GM18873 (cell line): ENCODE measurements around the gene LCA5L.
"Not testable (repeated sequence)": the region's sequence is repeated elsewhere in the genome, so short reads cannot be mapped to it uniquely, and the experiment has no call there.

Experiments
- ATAC-seq: cut with Tn5 transposase; IDR thresholded peaks from one replicate; pipeline ENCODE4 v1.9.1; 2021; ENCODE audit warnings: mild to moderate bottlenecking, moderate library complexity, moderate number of reproducible peaks; ENCODE audit not compliant: unreplicated experiment, low FRiP score

Gene LCA5L

DNA sequence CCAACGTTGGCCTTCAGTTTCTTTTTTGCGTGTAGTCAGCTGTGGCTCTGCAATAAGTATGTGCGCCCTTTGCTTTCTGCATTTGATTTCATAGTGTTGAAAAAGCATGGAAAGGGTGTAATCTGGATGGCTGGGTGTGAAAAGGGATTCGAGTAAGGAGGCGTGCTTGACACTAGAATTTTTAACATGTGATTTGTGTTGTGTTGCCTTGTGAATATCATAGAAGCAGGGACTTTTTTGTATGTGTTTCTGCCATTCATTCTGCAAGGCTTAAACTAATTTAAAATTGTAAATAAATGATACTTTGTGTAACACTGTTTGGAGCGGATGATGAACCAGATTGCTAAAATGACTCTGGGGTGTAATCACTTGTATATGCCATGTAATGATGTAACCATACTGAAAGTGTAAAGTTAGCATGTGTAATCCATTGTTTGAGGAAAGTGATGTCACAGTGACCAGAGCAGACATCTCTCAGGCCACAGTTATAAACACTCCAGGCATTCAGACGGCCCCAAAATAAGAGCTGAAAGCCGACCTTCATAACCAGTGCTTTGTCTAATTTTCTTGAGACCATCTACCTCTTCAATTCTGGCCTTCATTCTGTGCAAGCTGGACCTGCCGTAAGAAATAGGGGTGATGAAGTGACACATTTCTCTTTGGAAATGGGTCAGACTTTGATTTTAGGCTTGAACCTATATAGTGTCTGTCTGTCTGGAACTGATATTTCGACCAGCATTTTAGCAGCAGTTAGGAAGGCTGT, 6.8 kb upstream of the LCA5L start:
- no peak for ATAC-seq

DNA sequence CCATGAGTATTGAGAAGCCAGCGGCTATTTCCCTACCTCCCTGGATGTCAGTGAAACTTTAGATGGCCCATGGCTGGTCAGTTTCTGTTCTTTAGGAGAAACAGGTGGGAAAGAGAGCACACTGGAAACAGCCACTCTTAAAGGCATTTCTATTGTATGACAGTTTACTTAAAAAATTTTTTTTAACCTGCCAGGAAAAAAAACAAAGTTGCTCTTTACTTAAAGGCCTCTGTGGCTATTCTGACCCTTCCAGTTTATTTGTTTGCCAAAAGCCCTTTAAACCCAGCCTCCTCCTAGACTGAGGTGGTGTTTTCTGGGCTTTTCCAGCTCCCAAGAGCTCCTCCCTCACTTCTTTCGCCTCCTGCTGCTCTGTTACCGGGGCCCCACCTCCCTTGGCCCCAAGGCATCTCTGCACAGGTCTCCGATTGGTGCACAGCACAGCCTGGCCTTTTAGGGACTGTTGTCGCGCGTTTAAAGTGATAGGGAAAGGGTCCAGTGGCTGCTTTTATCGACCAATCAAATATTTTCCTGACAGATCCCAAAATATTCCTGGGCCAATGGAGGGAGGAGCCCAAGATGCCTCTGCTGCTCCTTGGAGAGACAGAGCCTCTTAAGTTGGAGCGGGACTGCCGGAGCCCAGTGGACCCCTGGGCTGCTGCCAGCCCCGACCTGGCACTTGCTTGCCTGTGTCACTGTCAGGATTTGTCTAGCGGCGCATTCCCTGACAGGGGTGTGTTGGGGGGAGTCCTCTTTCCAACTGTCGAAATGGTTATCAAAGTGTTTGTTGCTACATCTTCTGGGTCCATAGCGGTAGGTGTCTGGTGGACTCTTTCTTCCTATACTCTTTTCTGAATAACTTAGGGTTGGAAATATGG, 6.0 kb upstream of the LCA5L start, which contains the start of gene SH3BGR:
SH3BGR (plus strand) TSS at position 639 of the 875 bp plus-strand sequence; CDS start at position 766, 127 bp downstream.
- ATAC-seq, result no peak

DNA sequence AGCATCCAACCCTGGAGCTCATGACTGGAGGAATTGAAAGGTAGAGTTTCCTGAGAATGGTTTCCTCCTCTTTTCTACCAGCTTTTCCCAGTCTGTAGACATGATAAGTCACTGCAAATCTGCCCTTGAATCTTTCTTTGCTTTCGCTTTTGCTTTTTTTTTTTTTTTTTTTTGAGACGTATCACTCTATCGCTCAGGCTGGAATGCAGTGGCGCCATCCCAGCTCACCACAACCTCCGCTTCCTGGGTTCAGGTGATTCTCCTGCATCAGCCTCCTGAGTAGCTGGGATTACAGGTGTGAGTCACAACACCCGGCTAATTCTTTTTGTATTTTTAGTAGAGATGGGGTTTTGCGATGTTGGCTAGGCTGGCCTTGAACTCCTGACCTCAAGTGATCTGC, 1.7 kb upstream of the LCA5L start:
- ATAC-seq, result no peak

DNA sequence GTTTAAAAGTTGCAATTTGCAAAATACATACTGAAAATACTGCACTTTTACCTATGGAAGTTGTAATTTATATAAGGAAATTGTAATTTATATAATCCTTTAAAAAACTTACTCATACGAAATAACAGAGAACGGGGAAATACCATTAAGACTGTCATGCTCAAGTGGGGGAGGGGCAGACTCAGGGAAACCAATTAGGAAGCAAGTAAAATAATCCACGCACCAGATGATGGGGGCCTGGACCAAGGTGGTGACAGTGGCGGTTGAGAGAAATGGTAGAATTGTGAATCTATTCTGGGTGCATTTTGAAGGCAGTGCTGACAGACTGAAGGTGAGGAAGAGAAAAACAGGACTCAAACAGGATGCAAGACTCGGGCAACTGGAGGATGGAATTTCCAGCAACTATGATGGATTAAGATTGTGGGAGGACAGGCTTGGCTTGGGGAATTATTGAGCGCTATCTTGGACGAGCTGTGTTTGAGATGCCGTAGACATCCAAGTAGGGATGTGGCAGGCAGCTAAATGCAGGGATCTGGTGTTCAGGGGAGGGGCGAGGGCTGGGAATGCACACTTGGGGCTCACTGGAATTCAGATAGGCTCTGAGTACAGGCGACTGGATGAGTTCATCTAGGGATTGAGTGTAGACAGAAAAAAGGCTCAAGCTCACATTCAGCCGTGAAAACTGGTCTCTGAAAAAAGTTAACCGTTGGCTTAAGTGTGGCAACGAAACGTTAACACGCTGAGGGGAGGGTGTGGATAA, 977 bp downstream of the LCA5L start:
- ATAC-seq, result no peak

DNA sequence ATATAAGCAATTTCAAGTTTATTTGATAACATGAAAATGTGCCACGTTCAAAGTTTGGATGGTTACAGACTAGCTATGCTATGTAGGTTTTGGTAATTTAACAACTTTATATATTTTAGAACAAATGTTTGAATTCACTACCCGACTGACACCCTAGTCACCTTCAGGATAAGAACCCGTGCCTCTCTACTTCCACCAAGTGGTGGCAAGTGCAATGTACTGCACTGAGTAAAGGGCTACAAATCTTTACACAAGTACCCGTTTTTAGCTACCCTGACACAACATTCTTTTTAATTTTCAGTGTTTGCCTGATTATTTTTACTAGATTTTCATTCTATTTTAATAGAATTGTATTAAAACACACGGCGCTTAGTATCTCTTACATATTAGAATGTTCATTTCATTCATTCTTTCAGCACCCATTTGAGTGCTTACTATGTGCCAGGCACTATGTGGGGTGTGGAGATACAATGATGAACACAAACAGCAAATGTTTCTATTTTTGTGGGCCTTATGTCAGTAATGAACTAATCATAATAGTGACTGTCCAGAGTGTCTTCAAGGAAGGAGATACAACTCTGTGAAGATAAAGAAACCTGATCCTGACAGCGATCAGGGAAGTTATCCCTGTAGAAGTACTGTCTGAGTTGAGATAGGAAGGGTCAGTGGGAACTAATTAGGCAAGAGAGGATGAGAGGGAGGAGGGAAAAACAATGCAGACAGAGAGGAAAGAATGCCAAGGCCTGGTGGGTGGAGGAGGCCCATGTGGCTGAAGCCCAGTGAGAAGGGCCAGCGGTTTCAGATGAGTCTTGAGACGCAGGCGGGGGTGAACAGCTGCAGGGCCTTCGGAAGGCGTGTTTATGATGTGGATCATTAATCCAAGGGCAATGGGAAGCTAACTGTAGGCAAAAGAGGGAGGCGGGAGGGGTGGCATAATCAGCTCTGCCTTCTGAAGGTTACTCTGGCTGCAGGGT, 3.8 kb downstream of the LCA5L start:
- no peak for ATAC-seq

DNA sequence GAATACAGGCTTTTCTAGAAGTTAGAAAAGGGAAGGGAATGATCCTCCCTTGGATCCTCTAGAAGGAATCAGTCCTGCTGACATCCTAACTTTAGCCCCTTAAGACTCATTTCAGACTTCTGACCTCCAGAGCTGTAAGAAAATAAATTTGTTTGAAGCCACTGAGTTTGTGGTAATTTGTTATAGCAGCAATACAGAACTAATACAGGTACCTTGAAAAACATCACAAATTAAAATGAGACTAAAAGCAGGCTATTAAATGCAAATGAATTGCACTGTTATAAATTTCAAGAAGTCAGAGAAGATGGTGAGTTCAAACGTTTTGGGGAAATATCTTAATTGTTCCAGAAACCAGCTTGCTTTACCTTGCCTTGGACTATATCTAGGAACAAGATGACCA, 6.3 kb downstream of the LCA5L start:
- ATAC-seq, result no peak

DNA sequence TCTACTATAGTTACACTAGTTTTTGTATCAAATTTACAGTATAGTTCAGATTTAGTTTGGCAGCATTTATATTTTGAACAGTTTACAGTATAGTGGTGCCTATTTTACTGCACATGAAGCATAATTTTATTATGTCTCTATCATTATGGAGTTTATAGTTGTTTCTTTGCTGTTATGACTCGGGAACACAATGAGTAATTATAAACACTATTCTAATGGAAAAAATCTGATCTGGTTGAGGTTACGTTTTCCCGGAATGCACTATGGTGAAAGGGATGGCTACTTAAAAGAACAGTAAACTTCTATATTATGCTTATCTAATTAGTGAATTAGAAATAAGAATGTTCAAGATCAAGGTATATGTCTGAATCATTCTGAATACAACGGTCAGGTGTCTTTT, 10.6 kb downstream of the LCA5L start:
- no peak for ATAC-seq

DNA sequence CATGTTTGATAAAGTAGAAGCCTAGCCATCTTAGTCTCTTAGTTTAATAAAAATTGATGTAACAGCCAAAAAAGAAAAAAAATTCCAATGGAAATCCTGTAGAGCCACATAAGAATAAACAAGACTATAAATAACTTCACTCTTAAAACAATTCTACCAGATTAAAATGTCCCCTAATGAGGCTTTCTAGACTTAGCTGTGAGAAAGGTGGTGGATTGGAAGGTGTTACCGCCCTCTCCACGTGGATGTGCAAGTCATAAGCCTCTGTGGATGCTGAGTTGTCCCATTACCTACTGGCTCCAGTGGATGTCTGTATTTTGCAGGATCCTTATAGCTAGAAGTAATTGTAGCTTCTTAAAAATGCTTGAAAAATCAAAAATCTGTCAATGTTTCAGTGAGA, 14.6 kb downstream of the LCA5L start:
- ATAC-seq, result no peak

DNA sequence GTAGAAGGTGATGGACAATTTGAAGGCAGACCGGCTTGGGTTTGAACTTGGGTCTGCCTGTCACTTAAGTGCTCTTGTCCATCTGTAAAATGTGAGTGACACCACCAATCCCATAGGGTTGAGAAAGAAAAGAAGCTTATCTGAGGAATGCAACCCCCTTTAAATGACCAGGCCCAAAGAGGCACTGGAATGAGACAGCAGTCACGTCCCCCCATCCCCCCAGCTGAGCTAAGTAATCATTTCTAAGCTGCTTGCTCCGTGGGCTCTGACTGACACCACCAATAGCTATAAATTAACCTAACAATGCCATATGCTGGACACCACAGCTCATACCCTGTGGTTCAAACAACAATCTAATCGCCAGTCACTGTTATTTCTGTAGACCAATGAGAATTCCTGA, 15.1 kb downstream of the LCA5L start:
- ATAC-seq, result no peak

DNA sequence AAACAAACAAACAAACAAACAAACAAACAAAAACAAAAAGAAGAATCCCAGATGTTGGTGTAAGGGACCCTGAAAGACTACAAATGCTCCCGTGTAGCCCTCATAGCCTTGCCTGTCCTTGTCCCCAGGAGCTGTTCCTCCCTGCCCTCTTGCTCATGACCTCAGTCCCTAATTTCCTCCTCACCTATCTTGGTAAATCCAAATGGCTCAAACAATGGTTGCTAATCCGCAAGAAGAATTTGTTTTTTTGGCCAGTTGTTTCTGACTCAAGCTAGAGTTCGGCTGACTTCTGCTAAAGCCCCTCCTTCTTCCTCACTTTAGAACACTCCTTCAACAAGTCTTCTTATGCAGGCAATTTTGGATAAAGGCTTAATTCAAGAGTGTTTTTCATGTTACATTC, 15.6 kb downstream of the LCA5L start:
- ATAC-seq, result no peak

DNA sequence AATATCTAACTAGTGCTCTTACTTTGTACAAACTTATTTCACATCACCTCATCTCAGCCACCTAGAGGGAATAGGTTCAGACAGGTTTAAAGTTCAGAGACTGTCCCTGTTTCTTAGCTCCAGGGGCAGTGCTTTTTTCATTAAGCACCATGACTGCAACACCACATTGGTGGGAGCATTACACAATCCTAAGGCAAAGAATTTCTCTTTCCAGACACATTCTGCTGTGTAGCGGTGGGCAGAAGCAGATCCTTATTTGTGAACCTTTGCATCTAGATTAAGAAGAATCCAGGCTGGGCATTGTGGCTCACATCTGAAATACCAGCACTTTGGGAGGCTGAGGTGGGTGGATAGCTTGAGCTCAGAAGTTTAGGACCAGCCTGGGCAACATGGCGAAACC, 16.1 kb downstream of the LCA5L start:
- no peak for ATAC-seq

DNA sequence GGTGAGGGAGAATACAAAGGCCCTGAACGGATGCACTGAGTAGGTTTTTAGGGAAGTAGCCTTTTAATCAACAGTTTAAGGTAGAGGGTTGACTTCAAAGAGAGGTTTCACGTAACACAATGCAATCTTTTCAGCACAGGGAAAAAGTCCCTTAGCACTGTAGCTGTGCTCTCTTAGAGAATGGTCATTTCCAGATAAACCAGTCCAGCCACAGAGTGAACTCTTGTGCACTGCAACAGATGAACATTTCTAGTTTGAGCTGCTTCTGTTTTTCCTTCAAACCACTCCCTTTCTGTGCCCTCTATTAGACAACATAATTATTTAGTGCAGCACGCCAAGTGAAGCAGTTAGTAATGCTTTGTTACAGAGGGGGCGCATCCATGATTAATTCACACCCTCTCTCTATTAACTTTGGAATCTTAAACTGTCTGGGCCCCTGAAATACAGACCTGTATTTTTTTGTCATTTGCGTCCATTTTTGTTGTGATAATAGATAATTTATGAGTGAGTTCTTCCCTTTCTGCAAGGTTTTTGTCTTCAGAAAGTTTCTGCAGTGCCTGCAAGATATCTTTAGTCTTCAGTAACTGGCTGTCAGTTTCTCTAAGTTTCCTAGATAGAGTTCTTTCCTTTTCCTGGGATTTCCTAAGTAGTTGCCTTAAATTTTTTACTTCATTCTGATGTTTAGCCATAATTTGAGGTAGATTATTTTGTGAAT, 22.9 kb downstream of the LCA5L start:
- no peak for ATAC-seq

DNA sequence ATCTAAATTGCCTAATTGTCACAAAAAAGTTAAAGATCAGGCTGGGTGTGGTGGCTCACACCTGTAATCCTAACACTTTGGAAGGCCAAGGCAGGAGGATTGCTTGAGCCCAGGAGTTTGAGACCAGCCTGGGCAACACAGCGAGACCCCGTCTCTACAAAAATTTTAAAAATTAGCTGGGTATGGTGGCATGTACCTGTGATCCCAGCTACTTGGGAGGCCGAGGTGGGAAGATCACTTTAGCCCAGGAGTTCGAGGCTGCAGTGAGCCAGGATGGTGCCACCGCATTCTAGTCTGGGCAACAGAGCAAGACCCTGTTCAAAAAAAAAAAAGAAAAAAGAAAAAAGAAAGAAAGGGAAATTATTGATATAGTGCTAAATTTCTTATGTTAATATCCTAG, 26.4 kb downstream of the LCA5L start:
- ATAC-seq, result not testable (repeated sequence)

DNA sequence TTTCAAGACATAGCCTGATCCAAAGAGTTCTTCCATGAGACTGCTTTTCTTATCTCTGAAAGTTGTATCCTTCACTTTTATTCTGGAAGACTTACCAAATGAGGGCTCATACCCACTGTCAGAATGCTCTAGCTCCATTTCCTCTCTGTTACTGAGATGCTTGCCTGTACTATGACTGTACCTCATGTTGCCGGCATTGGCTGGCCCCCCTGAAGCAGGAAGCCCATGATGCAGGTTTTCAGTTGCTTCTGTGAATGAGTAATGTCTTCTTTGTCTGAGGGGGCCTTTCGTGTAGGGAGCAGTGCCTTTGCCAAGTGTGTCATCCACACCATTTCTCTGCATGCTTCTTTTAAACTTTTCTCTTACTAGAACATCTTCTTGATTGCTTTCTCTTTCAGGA, 39.5 kb downstream of the LCA5L start:
- ATAC-seq, result no peak

DNA sequence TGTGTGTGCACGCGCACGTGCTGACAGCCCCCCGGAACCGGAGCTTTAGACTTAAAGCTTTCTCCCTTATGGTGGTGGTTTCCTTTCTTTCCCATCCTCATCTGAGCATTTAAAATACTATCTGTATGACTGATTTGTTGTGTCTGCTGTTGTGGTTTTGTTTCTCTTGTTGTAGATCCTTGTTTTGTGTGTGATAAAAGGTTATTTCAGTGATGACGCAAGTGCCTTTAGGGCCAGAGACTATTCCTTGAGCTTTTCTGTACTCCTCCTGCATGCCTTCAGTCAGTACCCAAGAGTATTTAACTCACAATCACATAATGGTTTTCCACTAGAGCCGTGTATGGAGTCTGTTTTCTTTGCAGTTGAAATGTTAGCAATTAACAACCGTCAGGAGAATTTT, 45.4 kb downstream of the LCA5L start:
- ATAC-seq, result no peak

DNA sequence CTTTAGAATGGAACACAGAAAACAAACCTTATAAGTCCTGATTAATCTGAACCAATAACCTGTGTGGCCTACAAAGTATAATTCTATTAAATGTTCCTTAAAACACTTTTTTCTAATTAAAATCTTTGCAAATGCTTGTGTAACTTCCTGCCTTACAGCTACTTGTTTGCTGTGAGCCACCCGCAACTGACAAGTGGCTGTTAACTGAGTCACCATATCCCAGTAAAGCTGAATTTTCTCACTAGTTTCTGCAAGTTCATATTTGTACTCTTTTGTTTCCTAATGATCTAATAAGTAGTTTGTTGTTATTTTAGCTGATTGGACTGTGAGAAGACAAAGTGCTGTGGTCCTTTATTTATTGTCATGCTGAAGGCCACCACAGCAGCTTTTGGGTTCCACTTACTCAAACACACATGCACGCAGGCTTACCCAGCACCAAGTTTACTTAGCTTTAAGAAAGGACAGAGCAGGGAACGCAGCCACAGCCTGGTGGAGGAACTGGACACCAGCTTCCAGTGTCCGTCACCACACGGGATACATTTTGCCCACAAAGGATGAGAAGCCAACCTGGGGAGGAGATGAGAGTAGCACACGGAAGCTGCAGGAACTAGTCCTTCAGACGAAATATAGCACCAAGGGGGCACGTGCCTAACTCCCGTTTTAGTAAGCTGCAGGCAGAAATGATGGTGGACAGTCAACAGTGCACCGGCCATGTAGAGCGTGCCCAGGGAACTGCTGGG, 47.8 kb downstream of the LCA5L start:
- ATAC-seq, result no peak

DNA sequence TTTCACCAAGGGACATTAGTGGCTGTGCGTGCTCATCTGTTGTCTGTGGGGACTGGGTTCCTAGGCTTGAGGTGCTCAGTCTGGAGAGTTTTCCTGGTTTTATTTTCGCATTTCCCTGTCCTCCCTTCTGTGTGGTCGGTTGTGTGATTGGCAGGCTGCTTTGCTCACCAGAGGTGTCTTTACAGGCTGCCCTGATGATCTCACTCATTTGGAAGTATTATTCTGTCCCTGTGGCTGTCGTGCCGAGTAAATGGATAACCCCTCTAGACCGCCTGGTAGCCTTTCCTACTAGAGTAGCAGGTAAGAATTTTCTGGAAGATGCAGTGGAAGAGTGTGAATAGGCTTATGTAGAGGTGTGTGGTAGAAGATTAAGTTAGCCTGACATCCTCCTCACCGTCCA, 52.6 kb downstream of the LCA5L start:
- ATAC-seq, result no peak

DNA sequence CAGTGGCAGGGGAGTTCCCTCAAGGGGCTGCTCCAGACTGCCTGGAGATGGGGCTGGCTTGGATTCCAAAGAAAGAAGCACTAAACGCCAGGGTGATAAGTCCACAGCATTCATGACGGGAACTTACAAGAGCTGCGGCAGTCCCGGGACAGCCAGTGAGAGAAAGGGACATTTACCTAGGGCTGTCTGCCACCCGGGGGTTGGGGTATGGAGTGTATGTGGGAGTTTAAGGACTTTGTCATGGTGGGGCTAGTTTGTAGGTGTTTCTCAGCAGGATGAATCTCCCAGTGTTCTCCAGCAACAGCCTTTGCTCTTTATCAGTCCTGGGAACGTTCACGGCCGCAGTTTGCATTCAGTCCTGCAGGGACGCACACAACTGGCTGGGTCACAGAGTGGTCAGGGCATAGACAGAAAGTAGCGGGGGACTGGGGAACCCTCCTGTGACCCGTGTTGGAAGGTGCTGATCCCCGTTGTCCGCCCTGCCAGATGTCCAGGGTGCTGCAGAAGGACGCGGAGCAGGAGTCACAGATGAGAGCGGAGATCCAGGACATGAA, 55.3 kb downstream of the LCA5L start:
- ATAC-seq, result no peak
